SK-N-SH (cell line): ENCODE measurements around the gene WNT6. TPM values are rescaled to one million over a fixed set of nuclear protein-coding genes. Genes with fewer than 3 reads are reported as not detected.

Experiments used
- CTCF ChIA-PET: fragments of 300-600, 350-600 bp; formaldehyde crosslinking; extraction: SDS; loops from one replicate; lab custom pipeline; 2021; lab: Yijun Ruan, JAX
- POLR2A ChIA-PET: fragments of 350-600 bp; sonication (Branson Sonifier 250); formaldehyde crosslinking; extraction: SDS; loops from one replicate; lab custom pipeline; 2020; ENCODE audit warnings: antibody characterized with exemption, inconsistent platforms; lab: Yijun Ruan, JAX
- DNase-seq: peaks from one replicate; pipeline ENCODE4 v3.0.0; 2012
- H2AFZ ChIP-seq: fragments of 200-600 bp; sonication (generic); 2 replicates; pipeline ENCODE4 v1.8.1; 2016; ENCODE audit warnings: antibody characterized with exemption, mild to moderate bottlenecking, low read depth
- H3F3A ChIP-seq: fragments of 200-600 bp; sonication (generic); replicated peaks from 2 replicates; pipeline ENCODE3; 2016; ENCODE audit warnings: antibody characterized with exemption, mild to moderate bottlenecking; ENCODE audit not compliant: insufficient read depth
- H3K27ac ChIP-seq, 2 experiments: fragments of 200-500 bp in 1 of 2; fragments of 200-600 bp in 1 of 2; sonication (Bioruptor generic) in 1 of 2; sonication (generic), shearing (Covaris generic) in 1 of 2; 2 replicates each; pipeline versions ENCODE4 v1.5.1 to v1.6.1; 2014 to 2016; ENCODE audit warnings: low read depth in 2 of 2, inconsistent platforms in 1 of 2, low read length in 1 of 2, mild to moderate bottlenecking in 1 of 2, mixed read lengths in 1 of 2
- H3K27me3 ChIP-seq: fragments of 200-600 bp; sonication (generic), shearing (Covaris generic); 2 replicates; pipeline ENCODE4 v1.6.1; 2016; ENCODE audit warnings: mixed run types; ENCODE audit not compliant: insufficient read depth
- H3K36me3 ChIP-seq, 2 experiments: fragments of 200-500 bp in 1 of 2; fragments of 200-600 bp in 1 of 2; sonication (Bioruptor generic) in 1 of 2; sonication (generic) in 1 of 2; replicated peaks in 1 of 2; 2 replicates each; pipeline versions ENCODE3 to v1.5.1; 2014 to 2016; ENCODE audit warnings: low read length in 1 of 2, mild to moderate bottlenecking in 1 of 2; ENCODE audit not compliant: insufficient read depth in 2 of 2, control insufficient read depth in 1 of 2
- H3K4me1 ChIP-seq, 2 experiments: fragments of 200-500 bp in 1 of 2; fragments of 200-600 bp in 1 of 2; sonication (Bioruptor generic) in 1 of 2; sonication (generic), shearing (Covaris generic) in 1 of 2; 2 replicates each; pipeline versions ENCODE4 v1.5.1 to v1.6.1; 2014 to 2016; ENCODE audit warnings: low read depth in 1 of 2, low read length in 1 of 2, mixed run types in 1 of 2; ENCODE audit not compliant: insufficient read depth in 2 of 2, control insufficient read depth in 1 of 2
- H3K4me2 ChIP-seq: fragments of 200-600 bp; sonication (generic), shearing (Covaris generic); 2 replicates; pipeline ENCODE4 v1.6.1; 2017; ENCODE audit warnings: mixed run types
- H3K4me3 ChIP-seq, 2 experiments: fragments of 200-500 bp in 1 of 2; fragments of 200-600 bp in 1 of 2; sonication (Bioruptor generic) in 1 of 2; sonication (generic), shearing (Covaris generic) in 1 of 2; 2 replicates each; pipeline versions ENCODE4 v1.5.1 to v1.8.1; 2014 to 2016; ENCODE audit warnings: low read depth in 2 of 2, inconsistent platforms in 1 of 2, low read length in 1 of 2, mild to moderate bottlenecking in 1 of 2, mixed read lengths in 1 of 2, moderate library complexity in 1 of 2
- H3K79me2 ChIP-seq: fragments of 200-600 bp; sonication (generic); 2 replicates; pipeline ENCODE4 v1.8.1; 2017; ENCODE audit warnings: mild to moderate bottlenecking; ENCODE audit not compliant: insufficient read depth
- H3K9ac ChIP-seq: fragments of 200-600 bp; sonication (generic); 2 replicates; pipeline ENCODE4 v1.6.1; 2017; ENCODE audit warnings: mixed run types
- H3K9me2 ChIP-seq: fragments of 200-600 bp; sonication (generic); 2 replicates; pipeline ENCODE4 v1.6.1; 2017; ENCODE audit warnings: mixed run types
- H3K9me3 ChIP-seq: fragments of 200-600 bp; sonication (generic); 2 replicates; pipeline ENCODE4 v1.6.1; 2017; ENCODE audit warnings: mixed run types, mild to moderate bottlenecking, moderate library complexity
- H4K20me1 ChIP-seq: fragments of 200-600 bp; sonication (generic); 2 replicates; pipeline ENCODE4 v1.6.1; 2017; ENCODE audit warnings: mild to moderate bottlenecking, mixed run types; ENCODE audit not compliant: insufficient read depth
- CHD2 ChIP-seq: fragments of 150-350 bp; IDR thresholded peaks from 2 replicates; pipeline ENCODE4 v1.6.1; 2018; ENCODE audit warnings: low read length; ENCODE audit not compliant: partially characterized antibody
- EZH2phosphoT487 ChIP-seq: fragments of 200-600 bp; sonication (generic); IDR thresholded peaks from 2 replicates; pipeline ENCODE4 v1.6.1; 2017; ENCODE audit warnings: low read depth, mixed run types, mild to moderate bottlenecking, antibody characterized with exemption, moderate library complexity, borderline replicate concordance
- FOSL2 ChIP-seq: IDR thresholded peaks from 2 replicates; pipeline ENCODE4 v1.4.0; 2012; ENCODE audit warnings: low read depth, mild to moderate bottlenecking, moderate library complexity, borderline replicate concordance
- JUND ChIP-seq: IDR thresholded peaks from 2 replicates; pipeline ENCODE4 v1.4.0; 2012
- MXI1 ChIP-seq: IDR thresholded peaks from 2 replicates; pipeline ENCODE4 v1.6.1; 2012; ENCODE audit warnings: mild to moderate bottlenecking, low read depth, low read length, improper control_type of control experiment
- NRF1 ChIP-seq: IDR thresholded peaks from 2 replicates; pipeline ENCODE4 v1.6.1; 2012; ENCODE audit warnings: low read depth, mild to moderate bottlenecking, low read length
- RAD21 ChIP-seq: IDR thresholded peaks from 2 replicates; pipeline ENCODE4 v1.6.1; 2012; ENCODE audit warnings: mild to moderate bottlenecking, low read length
- SMC3 ChIP-seq: IDR thresholded peaks from 2 replicates; pipeline ENCODE4 v1.6.1; 2012; ENCODE audit warnings: low read depth, low read length, improper control_type of control experiment
- TCF12 ChIP-seq: IDR thresholded peaks from 2 replicates; pipeline ENCODE4 v1.4.0; 2012
- TEAD4 ChIP-seq: IDR thresholded peaks from 2 replicates; pipeline ENCODE4 v1.4.0; 2012; ENCODE audit warnings: mild to moderate bottlenecking, borderline replicate concordance; ENCODE audit not compliant: insufficient read depth
- WGBS: methylation state at CpG from one replicate; pipeline ENCODE4 v1.1.6; 2017; ENCODE audit warnings: low lambda C conversion rate; 5-methylcytosine and 5-hydroxymethylcytosine counted together
- polyA plus RNA-seq, 3 experiments: library from polyadenylated mRNA; depleted of rRNA; stranded (reverse); fragments of >200 nt; gene quantifications; 2 replicates each; pipeline ENCODE4 v1.2.3, GENCODE V29; 2012
- TF ChIP-seq, protein P1 (sequence below): IDR thresholded peaks from 2 replicates; pipeline ENCODE4 v1.4.0; 2012; ENCODE audit warnings: low read depth, borderline replicate concordance
- TF ChIP-seq, protein P2 (sequence below): fragments of 150-350 bp; IDR thresholded peaks from 2 replicates; pipeline ENCODE4 v1.6.1; 2016; ENCODE audit warnings: mild to moderate bottlenecking, low read depth, low read length
- TF ChIP-seq, protein P3 (sequence below): IDR thresholded peaks from 2 replicates; pipeline ENCODE4; 2012
- TF ChIP-seq, protein P4 (sequence below): fragments of 200-600 bp; sonication (generic); IDR thresholded peaks from 2 replicates; pipeline ENCODE4 v1.6.1; 2017; ENCODE audit warnings: antibody characterized with exemption, mild to moderate bottlenecking, moderate library complexity
- TF ChIP-seq, protein P5 (sequence below): IDR thresholded peaks from 2 replicates; pipeline ENCODE4 v1.4.0; 2012; ENCODE audit warnings: low read depth, borderline replicate concordance
- TF ChIP-seq, protein P6 (sequence below): fragments of 150-350 bp; IDR thresholded peaks from 2 replicates; pipeline ENCODE4 v1.6.1; 2017; ENCODE audit warnings: antibody characterized with exemption, low read length, low read depth, borderline replicate concordance

WNT6 gene
- polyA plus RNA-seq, 1 of the 3 experiments (the other 2 are of a cell fraction) = 0.08 TPM

DNA sequence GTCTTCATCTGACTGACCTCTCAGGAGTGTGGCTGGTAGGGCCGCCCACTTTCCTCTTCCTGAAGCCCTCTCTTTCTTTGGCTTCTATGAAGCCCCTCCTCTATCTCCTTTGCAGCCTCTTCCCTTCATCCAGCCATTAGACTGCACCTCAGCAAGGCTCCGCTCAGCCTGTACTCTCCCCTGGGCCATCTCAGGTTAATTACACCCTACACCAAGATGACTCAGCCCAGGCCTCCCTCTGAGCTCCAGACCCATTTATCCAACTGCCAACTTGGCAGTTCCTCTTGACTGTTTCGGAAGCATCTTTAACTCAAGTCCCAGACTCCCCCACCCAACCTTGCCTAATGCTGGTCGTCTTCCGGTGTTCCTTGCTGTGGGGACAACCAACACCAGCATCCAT is 5.8 kb upstream of the WNT6 start:
- H3K4me3 ChIP-seq = no peak overlapping the region
- peaks cover 3 to 50% of the 10 kb centered on the region in 2 experiments; a peak in 2 of 4 replicates for H3K4me1 ChIP-seq
- no peak overlapping the region for H3K9ac ChIP-seq
- H3K79me2 ChIP-seq = no peaks in the 10 kb centered on the region
- no peaks in the 10 kb centered on the region for H3K9me2 ChIP-seq
- H2AFZ ChIP-seq = no peak overlapping the region
- CTCF ChIA-PET = interaction anchor here (0.6 to 16.1 kb wide), 28 partner anchors 8 to 637 kb away, joined by 3 to 249 read pairs (median 3); partner anchors contain the start of genes FEV and WNT10A
- peaks cover 15% of the 10 kb centered on the region for H3K27me3 ChIP-seq
- DNase-seq = no peak
- no peak for TF ChIP-seq MXI1
- TF ChIP-seq FOSL2 = peak; percentile 68; the same call in 1 of the 2 replicates
- TF ChIP-seq SMC3 = no peak
- TF ChIP-seq, protein P1, sequence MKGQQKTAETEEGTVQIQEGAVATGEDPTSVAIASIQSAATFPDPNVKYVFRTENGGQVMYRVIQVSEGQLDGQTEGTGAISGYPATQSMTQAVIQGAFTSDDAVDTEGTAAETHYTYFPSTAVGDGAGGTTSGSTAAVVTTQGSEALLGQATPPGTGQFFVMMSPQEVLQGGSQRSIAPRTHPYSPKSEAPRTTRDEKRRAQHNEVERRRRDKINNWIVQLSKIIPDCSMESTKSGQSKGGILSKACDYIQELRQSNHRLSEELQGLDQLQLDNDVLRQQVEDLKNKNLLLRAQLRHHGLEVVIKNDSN = no peak
- TF ChIP-seq, protein P2, sequence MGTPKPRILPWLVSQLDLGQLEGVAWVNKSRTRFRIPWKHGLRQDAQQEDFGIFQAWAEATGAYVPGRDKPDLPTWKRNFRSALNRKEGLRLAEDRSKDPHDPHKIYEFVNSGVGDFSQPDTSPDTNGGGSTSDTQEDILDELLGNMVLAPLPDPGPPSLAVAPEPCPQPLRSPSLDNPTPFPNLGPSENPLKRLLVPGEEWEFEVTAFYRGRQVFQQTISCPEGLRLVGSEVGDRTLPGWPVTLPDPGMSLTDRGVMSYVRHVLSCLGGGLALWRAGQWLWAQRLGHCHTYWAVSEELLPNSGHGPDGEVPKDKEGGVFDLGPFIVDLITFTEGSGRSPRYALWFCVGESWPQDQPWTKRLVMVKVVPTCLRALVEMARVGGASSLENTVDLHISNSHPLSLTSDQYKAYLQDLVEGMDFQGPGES = no peak
- TF ChIP-seq, protein P3, sequence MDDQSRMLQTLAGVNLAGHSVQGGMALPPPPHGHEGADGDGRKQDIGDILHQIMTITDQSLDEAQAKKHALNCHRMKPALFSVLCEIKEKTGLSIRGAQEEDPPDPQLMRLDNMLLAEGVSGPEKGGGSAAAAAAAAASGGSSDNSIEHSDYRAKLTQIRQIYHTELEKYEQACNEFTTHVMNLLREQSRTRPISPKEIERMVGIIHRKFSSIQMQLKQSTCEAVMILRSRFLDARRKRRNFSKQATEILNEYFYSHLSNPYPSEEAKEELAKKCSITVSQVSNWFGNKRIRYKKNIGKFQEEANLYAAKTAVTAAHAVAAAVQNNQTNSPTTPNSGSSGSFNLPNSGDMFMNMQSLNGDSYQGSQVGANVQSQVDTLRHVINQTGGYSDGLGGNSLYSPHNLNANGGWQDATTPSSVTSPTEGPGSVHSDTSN = peak; percentile 85
- no peak for TF ChIP-seq TEAD4
- TF ChIP-seq, protein P4, sequence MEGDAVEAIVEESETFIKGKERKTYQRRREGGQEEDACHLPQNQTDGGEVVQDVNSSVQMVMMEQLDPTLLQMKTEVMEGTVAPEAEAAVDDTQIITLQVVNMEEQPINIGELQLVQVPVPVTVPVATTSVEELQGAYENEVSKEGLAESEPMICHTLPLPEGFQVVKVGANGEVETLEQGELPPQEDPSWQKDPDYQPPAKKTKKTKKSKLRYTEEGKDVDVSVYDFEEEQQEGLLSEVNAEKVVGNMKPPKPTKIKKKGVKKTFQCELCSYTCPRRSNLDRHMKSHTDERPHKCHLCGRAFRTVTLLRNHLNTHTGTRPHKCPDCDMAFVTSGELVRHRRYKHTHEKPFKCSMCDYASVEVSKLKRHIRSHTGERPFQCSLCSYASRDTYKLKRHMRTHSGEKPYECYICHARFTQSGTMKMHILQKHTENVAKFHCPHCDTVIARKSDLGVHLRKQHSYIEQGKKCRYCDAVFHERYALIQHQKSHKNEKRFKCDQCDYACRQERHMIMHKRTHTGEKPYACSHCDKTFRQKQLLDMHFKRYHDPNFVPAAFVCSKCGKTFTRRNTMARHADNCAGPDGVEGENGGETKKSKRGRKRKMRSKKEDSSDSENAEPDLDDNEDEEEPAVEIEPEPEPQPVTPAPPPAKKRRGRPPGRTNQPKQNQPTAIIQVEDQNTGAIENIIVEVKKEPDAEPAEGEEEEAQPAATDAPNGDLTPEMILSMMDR = no peak
- TF ChIP-seq JUND = peak; percentile 56; the same call in 1 of the 2 replicates
- peak; percentile 79 for TF ChIP-seq TCF12
- TF ChIP-seq, all 33 proteins: peak for 4
- Histone ChIP-seq H4K20me1 (no peaks in the 10 kb centered on the region), H3K4me2 (no peak overlapping the region), H3K27ac (no peak overlapping the region), H3K9me3 (no peaks in the 10 kb centered on the region), H3F3A (no peaks in the 10 kb centered on the region), H3K36me3 (no peaks in the 10 kb centered on the region)
- POLR2A ChIA-PET = no interaction called here
- 66% methylated on average over 5 of the region's 5 CpGs for WGBS

DNA sequence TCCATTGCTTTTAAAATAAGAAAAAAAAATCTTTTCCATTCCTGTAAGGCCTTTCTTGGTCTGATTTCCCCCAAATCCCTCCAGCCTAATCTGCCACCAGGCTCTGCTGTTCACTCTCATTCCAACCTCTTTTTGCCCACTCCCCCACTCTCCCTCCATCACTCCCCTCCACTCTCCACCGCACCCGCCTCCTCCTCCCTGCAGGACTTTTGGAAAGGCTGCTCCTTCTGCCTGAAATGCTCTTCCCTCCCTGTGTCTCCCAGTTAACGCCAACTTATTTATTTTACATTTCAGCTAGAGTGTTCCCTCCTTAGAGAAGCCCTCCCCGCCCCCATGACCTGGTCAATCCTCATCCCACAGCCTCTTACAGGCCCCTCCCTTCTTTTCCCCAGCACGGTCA is 4.7 kb upstream of the WNT6 start:
- no peaks in the 10 kb centered on the region for H3F3A ChIP-seq
- no peak overlapping the region for H3K9ac ChIP-seq
- 95% methylated on average over 5 of the region's 5 CpGs for WGBS
- POLR2A ChIA-PET = interaction anchor here (1.6 kb wide), 1 partner anchor 107 kb away, joined by 6 read pairs; no protein-coding TSS in a partner anchor
- H3K4me2 ChIP-seq = no peak overlapping the region
- H3K4me1 ChIP-seq = peaks cover 3 to 55% of the 10 kb centered on the region in 2 experiments; a peak in 2 of 4 replicates
- H3K79me2 ChIP-seq = no peaks in the 10 kb centered on the region
- peak overlapping the region in 1 of 2 experiments; percentile 96; a peak in 2 of 4 replicates for H3K27ac ChIP-seq
- H3K9me2 ChIP-seq = no peaks in the 10 kb centered on the region
- CTCF ChIA-PET = interaction anchor here (1.0 to 16.1 kb wide), 11 partner anchors 12 to 303 kb away, joined by 3 to 249 read pairs (median 4); partner anchors contain the start of gene WNT10A
- no peaks in the 10 kb centered on the region for H3K36me3 ChIP-seq
- H4K20me1 ChIP-seq = no peaks in the 10 kb centered on the region
- H3K4me3 ChIP-seq = no peak overlapping the region
- no peaks in the 10 kb centered on the region for H3K9me3 ChIP-seq
- peaks cover 23% of the 10 kb centered on the region for H3K27me3 ChIP-seq
- no peak overlapping the region for H2AFZ ChIP-seq
- DNase-seq = no peak
- TF ChIP-seq CHD2 (no peak), NRF1 (no peak), TCF12 (no peak), RAD21 (no peak), MXI1 (no peak), EZH2phosphoT487 (no peak)
- TF ChIP-seq, protein P5, sequence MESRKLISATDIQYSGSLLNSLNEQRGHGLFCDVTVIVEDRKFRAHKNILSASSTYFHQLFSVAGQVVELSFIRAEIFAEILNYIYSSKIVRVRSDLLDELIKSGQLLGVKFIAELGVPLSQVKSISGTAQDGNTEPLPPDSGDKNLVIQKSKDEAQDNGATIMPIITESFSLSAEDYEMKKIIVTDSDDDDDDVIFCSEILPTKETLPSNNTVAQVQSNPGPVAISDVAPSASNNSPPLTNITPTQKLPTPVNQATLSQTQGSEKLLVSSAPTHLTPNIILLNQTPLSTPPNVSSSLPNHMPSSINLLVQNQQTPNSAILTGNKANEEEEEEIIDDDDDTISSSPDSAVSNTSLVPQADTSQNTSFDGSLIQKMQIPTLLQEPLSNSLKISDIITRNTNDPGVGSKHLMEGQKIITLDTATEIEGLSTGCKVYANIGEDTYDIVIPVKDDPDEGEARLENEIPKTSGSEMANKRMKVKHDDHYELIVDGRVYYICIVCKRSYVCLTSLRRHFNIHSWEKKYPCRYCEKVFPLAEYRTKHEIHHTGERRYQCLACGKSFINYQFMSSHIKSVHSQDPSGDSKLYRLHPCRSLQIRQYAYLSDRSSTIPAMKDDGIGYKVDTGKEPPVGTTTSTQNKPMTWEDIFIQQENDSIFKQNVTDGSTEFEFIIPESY = no peak
- TF ChIP-seq, protein P6, sequence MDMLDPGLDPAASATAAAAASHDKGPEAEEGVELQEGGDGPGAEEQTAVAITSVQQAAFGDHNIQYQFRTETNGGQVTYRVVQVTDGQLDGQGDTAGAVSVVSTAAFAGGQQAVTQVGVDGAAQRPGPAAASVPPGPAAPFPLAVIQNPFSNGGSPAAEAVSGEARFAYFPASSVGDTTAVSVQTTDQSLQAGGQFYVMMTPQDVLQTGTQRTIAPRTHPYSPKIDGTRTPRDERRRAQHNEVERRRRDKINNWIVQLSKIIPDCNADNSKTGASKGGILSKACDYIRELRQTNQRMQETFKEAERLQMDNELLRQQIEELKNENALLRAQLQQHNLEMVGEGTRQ = no peak
- TF ChIP-seq, protein P2 = no peak
